Measurements from ENCODE around the gene EIF4EBP2. TPM values are rescaled to one million over a fixed set of nuclear protein-coding genes. Genes with fewer than 3 reads are reported as not detected.

Gene EIF4EBP2
- total and polyA plus RNA-seq, 2 of the 13 experiments (the other 11 are each of a cell fraction or from before 2014, with no cell fraction given) = 16.9 to 22.0 TPM

- H3K4me1 ChIP-seq (ENCODE audit: insufficient read depth, low read length) = peaks cover 38% of the 10 kb centered on the region
- DNase-seq (ENCODE audit: low spot score) = no peak
- peaks cover 16% of the 10 kb centered on the region for H3K79me2 ChIP-seq (ENCODE audit: insufficient read depth, low read length)
- no peak overlapping the region for H3K27ac ChIP-seq (ENCODE audit: extremely low read length, insufficient read depth, low read length)
- peak; percentile 9 for TF ChIP-seq HNRNPK (IDR thresholded peaks at IDR 0.05; ENCODE audit: low read depth, low read length, poor library complexity, severe bottlenecking)
- TF ChIP-seq ZNF451 (CRISPR knock-in tag; IDR thresholded peaks at IDR 0.05) = no peak
- no peak for TF ChIP-seq ARHGAP35 (CRISPR knock-in tag; IDR thresholded peaks at IDR 0.05; ENCODE audit: borderline replicate concordance)
- BruUV-seq (replicated peaks) = no TSS peak
- CTCF ChIA-PET (ENCODE audit: low intra/inter-chr PET ratio, low total read pairs) = no interaction called here
- H3K4me3 ChIP-seq (replicated peaks in 1 of 3; ENCODE audit: insufficient read depth in 1 of 3, low read depth in 2 of 3, low read length in 3 of 3) = no peak overlapping the region
- no peak overlapping the region for H3K4me2 ChIP-seq (ENCODE audit: low read depth, low read length)
- intact Hi-C loops (cut with micrococcal nuclease; ENCODE audit: unreplicated experiment) = no loop called here
- H3K9ac ChIP-seq (ENCODE audit: insufficient read depth, low read depth, low read length) = no peak overlapping the region
- WGBS (ENCODE audit: low lambda C conversion rate) = 100% methylated on average over 1 of the region's 1 CpG
- POLR2A ChIA-PET = interaction anchor here (2.0 kb wide), 1 partner anchor 12 kb away, joined by 10 read pairs; no protein-coding TSS in a partner anchor
- H2AFZ ChIP-seq (ENCODE audit: low read length) = no peak overlapping the region
- in situ Hi-C loops (cut with HindIII; ENCODE audit: extremely low pct_ligation_motif_present, low pct_unique_long_range_greater_than_20kb) = no loop called here
- peaks cover 19% of the 10 kb centered on the region for H4K20me1 ChIP-seq (ENCODE audit: insufficient read depth, low read length)
- no peak for FAIRE-seq
- peaks cover 14 to 26% of the 10 kb centered on the region in 2 experiments for H3K36me3 ChIP-seq (replicated peaks in 1 of 2; ENCODE audit: control insufficient read depth in 1 of 2, insufficient read depth in 2 of 2, low read length in 2 of 2)
- ATAC-seq = no peak
- H3K9me3 ChIP-seq (ENCODE audit: low read length) = no peaks in the 10 kb centered on the region
- H3K27me3 ChIP-seq (ENCODE audit: control insufficient read depth in 1 of 2, insufficient read depth in 2 of 2, low read length in 2 of 2) = no peaks in the 10 kb centered on the region
Observed at GRCh38 chr10:70417568-70417967, 13.6 kb downstream of the EIF4EBP2 start.

GRCh38 chr10:70418229-70418628, 14.3 kb downstream of the EIF4EBP2 start:
- no TSS peak for BruUV-seq (replicated peaks)
- Histone ChIP-seq H3K4me1 (ENCODE audit: insufficient read depth, low read length) (peaks cover 33% of the 10 kb centered on the region), H3K9ac (ENCODE audit: insufficient read depth, low read depth, low read length) (no peak overlapping the region), H4K20me1 (ENCODE audit: insufficient read depth, low read length) (0 out of 2 replicates have a peak, but pooled peaks cover 12% of the 10 kb centered on the region), H3K27me3 (ENCODE audit: control insufficient read depth in 1 of 2, insufficient read depth in 2 of 2, low read length in 2 of 2) (no peaks in the 10 kb centered on the region), H3K27ac (ENCODE audit: extremely low read length, insufficient read depth, low read length) (no peak overlapping the region), H3K9me3 (ENCODE audit: low read length) (no peaks in the 10 kb centered on the region), H3K4me2 (ENCODE audit: low read depth, low read length) (no peak overlapping the region), H2AFZ (ENCODE audit: low read length) (no peak overlapping the region), H3K4me3 (replicated peaks in 1 of 3; ENCODE audit: insufficient read depth in 1 of 3, low read depth in 2 of 3, low read length in 3 of 3) (no peak overlapping the region), H3K79me2 (ENCODE audit: insufficient read depth, low read length) (peaks cover 9% of the 10 kb centered on the region), H3K36me3 (replicated peaks in 1 of 2; ENCODE audit: control insufficient read depth in 1 of 2, insufficient read depth in 2 of 2, low read length in 2 of 2) (peaks cover 14 to 28% of the 10 kb centered on the region in 2 experiments)
- intact Hi-C loops (cut with micrococcal nuclease; ENCODE audit: unreplicated experiment) (no loop called here), in situ Hi-C loops (cut with HindIII; ENCODE audit: extremely low pct_ligation_motif_present, low pct_unique_long_range_greater_than_20kb) (no loop called here)
- CTCF ChIA-PET (ENCODE audit: low intra/inter-chr PET ratio, low total read pairs) = no interaction called here
- 86% methylated on average over 1 of the region's 1 CpG for WGBS (ENCODE audit: low lambda C conversion rate)
- peak; percentile 54 for ATAC-seq
- peak; percentile 23 for FAIRE-seq
- POLR2A ChIA-PET = interaction anchor here (2.0 kb wide), 1 partner anchor 13 kb away, joined by 10 read pairs; no protein-coding TSS in a partner anchor
- no peak for DNase-seq (ENCODE audit: low spot score)
- TF ChIP-seq, protein P1, sequence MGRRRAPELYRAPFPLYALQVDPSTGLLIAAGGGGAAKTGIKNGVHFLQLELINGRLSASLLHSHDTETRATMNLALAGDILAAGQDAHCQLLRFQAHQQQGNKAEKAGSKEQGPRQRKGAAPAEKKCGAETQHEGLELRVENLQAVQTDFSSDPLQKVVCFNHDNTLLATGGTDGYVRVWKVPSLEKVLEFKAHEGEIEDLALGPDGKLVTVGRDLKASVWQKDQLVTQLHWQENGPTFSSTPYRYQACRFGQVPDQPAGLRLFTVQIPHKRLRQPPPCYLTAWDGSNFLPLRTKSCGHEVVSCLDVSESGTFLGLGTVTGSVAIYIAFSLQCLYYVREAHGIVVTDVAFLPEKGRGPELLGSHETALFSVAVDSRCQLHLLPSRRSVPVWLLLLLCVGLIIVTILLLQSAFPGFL (CRISPR knock-in tag; IDR thresholded peaks at IDR 0.05) = no peak
- TF ChIP-seq FOXO1 (CRISPR knock-in tag; IDR thresholded peaks at IDR 0.05) = no peak
- TF ChIP-seq MEF2D (CRISPR knock-in tag; IDR thresholded peaks at IDR 0.05) = no peak
- TF ChIP-seq PAXIP1 (CRISPR knock-in tag; conservative IDR thresholded peaks at IDR 0.05) = no peak
- TF ChIP-seq, protein P2, sequence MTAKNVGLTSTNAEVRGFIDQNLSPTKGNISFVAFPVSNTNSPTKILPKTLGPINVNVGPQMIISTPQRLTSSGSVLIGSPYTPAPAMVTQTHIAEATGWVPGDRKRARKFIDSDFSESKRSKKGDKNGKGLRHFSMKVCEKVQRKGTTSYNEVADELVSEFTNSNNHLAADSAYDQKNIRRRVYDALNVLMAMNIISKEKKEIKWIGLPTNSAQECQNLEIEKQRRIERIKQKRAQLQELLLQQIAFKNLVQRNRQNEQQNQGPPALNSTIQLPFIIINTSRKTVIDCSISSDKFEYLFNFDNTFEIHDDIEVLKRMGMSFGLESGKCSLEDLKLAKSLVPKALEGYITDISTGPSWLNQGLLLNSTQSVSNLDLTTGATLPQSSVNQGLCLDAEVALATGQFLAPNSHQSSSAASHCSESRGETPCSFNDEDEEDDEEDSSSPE (CRISPR knock-in tag; IDR thresholded peaks at IDR 0.05) = no peak
- no peak for TF ChIP-seq SMAD1 (CRISPR knock-in tag; IDR thresholded peaks at IDR 0.05; ENCODE audit: borderline replicate concordance, low read depth)
